Subcutaneous abdominal adipose tissue (tissue), 5 donors: ENCODE measurements around the gene CCDC174.

Experiments
- H3K27ac ChIP-seq: one replicate; pipeline ENCODE4 v1.7.0; 2013; ENCODE audit warnings: low read depth, mild to moderate bottlenecking, inconsistent platforms, low read length, moderate library complexity
- H3K27me3 ChIP-seq, 5 donors: one replicate each; pipeline ENCODE4 v1.7.0; 2013; ENCODE audit warnings: low read length in 5 of 5, inconsistent platforms in 1 of 5; ENCODE audit not compliant: control insufficient read depth in 5 of 5, insufficient read depth in 4 of 5
- H3K36me3 ChIP-seq, 5 donors: one replicate each; pipeline ENCODE4 v1.7.0; 2013; ENCODE audit warnings: low read length in 5 of 5; ENCODE audit not compliant: control insufficient read depth in 5 of 5, insufficient read depth in 5 of 5
- H3K4me1 ChIP-seq, 5 donors: one replicate each; pipeline ENCODE4 v1.7.0; 2013; ENCODE audit warnings: low read length in 5 of 5, mild to moderate bottlenecking in 3 of 5, moderate library complexity in 1 of 5; ENCODE audit not compliant: control insufficient read depth in 5 of 5, insufficient read depth in 5 of 5
- H3K4me3 ChIP-seq, 5 donors: one replicate each; pipeline ENCODE4 v1.7.0; 2013; ENCODE audit warnings: low read length in 5 of 5, low read depth in 1 of 5
- H3K9ac ChIP-seq, 5 donors: one replicate each; pipeline ENCODE4 v1.7.0; 2013; ENCODE audit warnings: low read length in 5 of 5, mild to moderate bottlenecking in 4 of 5, moderate library complexity in 3 of 5
- H3K9me3 ChIP-seq, 5 donors: one replicate each; pipeline ENCODE4 v1.7.0; 2013; ENCODE audit warnings: low read length in 5 of 5; ENCODE audit not compliant: control insufficient read depth in 5 of 5
- donor health status: healthy.
- donor health status: healthy.
- donor health status: healthy.
- donor health status: healthy.
- donor health status: healthy.

The CCDC174 gene

DNA sequence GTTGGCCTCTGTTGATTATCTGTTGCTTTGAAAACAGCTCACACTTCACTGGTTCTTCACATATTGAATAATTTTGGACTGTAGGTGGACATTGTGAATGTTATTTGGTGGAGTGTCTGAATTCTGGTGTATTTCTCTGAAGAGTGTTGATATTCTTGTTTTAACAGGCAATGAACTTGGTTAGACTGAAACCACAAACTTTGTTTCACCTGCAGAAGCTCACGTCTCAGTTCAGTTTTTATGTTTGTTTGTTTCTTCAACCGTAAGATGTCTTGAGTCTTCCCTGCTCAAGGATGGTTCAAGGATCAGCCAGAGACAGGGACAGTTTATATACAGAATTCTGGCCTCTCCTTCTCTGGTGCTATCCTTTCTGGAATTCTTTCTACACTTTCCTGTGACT is 67.0 kb downstream of the CCDC174 start:
- Histone ChIP-seq H3K4me3 (no peak overlapping the region), H3K27ac (no peak overlapping the region)

DNA sequence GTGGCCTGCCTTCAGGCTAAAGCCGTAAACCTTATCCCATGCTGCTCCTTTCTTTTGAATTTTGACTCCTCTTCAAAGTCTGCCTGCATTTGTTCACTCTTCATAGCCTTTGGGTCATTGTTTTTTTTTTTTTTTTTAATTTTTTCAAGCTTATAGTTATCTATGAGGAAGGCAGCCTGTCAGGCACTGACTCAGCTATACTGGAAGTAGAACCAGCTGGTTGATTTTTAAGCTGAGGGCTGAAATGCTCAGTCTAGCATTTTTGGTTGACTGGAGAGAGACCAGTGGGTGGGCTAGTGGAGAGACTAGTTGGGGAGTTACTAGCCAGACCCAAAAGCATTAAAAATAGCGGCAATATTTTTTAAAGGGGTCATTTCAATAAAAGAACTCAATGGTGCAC is 67.4 kb downstream of the CCDC174 start:
- H3K9ac ChIP-seq: no peak overlapping the region
- H3K4me3 ChIP-seq: no peak overlapping the region

More for the DNA sequence above, 67.0 kb downstream of the CCDC174 start:
- no peak overlapping the region for H3K9ac ChIP-seq
- H3K9me3 ChIP-seq: peaks cover 0 to 6% (median 2%) of the 10 kb centered on the region in 5 donors
- no peaks in the 10 kb centered on the region for H3K27me3 ChIP-seq
- H3K4me1 ChIP-seq: no peaks in the 10 kb centered on the region
- H3K36me3 ChIP-seq: no peaks in the 10 kb centered on the region

DNA sequence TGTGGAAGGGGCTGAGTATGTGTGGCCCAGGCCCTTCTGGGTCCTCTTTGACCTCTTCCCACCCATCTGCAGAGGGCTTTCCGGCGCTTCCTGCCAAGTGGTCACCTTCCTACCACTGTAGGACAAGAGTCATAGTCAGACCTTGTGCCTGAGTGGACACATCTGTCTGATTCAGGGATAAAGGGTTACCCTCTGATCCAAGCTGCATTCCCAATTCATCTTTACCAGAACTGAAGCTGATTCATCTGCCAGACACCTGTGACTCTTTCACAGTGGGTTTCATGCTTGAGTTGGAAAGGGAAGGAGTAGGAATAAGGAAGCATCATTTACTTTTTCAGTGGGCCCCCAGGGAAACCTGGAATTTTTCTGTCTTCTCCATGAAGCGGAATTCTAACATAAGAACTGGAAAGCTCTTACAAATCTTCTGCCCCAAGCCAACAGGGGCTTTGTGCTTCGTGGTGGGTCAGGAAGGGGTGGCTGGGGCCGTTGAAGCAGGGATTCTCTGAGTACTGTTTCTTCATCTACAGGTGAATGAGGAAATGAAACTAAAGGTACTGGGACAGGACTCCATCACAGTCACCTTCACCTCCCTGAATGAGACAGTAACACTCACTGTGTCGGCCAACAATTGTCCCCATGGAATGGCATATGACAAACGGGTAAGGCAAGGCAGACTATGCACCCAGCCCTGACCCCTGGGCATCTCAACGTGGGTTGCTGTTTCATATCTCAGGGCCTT is 69.7 kb downstream of the CCDC174 start:
- H3K9me3 ChIP-seq: no peaks in the 10 kb centered on the region
- no peak overlapping the region for H3K9ac ChIP-seq
- peaks cover 0 to 18% (median 15%) of the 10 kb centered on the region in 5 donors for H3K4me1 ChIP-seq
- H3K4me3 ChIP-seq: no peak overlapping the region
- H3K27me3 ChIP-seq: no peaks in the 10 kb centered on the region
- H3K36me3 ChIP-seq: no peaks in the 10 kb centered on the region
- no peak overlapping the region for H3K27ac ChIP-seq

More for the DNA sequence above, 67.4 kb downstream of the CCDC174 start:
- no peak overlapping the region for H3K27ac ChIP-seq
- peaks cover 0 to 2% (median 0%) of the 10 kb centered on the region in 5 donors for H3K9me3 ChIP-seq
- H3K27me3 ChIP-seq: no peaks in the 10 kb centered on the region
- no peaks in the 10 kb centered on the region for H3K36me3 ChIP-seq
- H3K4me1 ChIP-seq: no peaks in the 10 kb centered on the region
